Nephron progenitor cell (in vitro differentiated cells): ENCODE measurements around the gene ABHD10.

Experiments used
- DNase-seq: peaks from one replicate; pipeline ENCODE4 v3.0.0; 2021
- H3K27ac Mint-ChIP-seq: 2 replicates; pipeline ENCODE4 v1.8.0; 2021; ENCODE audit warnings: mild to moderate bottlenecking, moderate library complexity, mixed read lengths
- H3K27me3 Mint-ChIP-seq: 2 replicates; pipeline ENCODE4 v1.8.0; 2021; ENCODE audit warnings: mild to moderate bottlenecking, low read depth, mixed read lengths; ENCODE audit not compliant: poor library complexity
- H3K36me3 Mint-ChIP-seq: 2 replicates; pipeline ENCODE4 v1.8.0; 2021; ENCODE audit warnings: low read depth, mixed read lengths
- H3K4me1 Mint-ChIP-seq: 2 replicates; pipeline ENCODE4 v1.8.0; 2021; ENCODE audit warnings: mixed read lengths
- H3K4me3 Mint-ChIP-seq: 2 replicates; pipeline ENCODE4 v1.8.0; 2021; ENCODE audit warnings: mild to moderate bottlenecking, moderate library complexity, mixed read lengths
- H3K9me3 Mint-ChIP-seq: 2 replicates; pipeline ENCODE4 v1.8.0; 2021; ENCODE audit warnings: mild to moderate bottlenecking, moderate library complexity, mixed read lengths
- CTCF ChIP-seq: fragments of 200-600 bp; sonication (generic); IDR thresholded peaks from 2 replicates; pipeline ENCODE4 v1.5.0; 2021; ENCODE audit warnings: antibody characterized with exemption

ABHD10 gene

GRCh38 chr3:111999484-112000324, 20.9 kb downstream of the ABHD10 start:
- DNase-seq: no peak
- no peak for TF ChIP-seq CTCF
- Mint-ChIP-seq H3K4me3 (peak overlapping the region; percentile 96), H3K9me3 (no peaks in the 10 kb centered on the region), H3K4me1 (peaks cover 59% of the 10 kb centered on the region), H3K27ac (peak overlapping the region; percentile 80), H3K27me3 (peaks cover 2% of the 10 kb centered on the region), H3K36me3 (peaks cover 20% of the 10 kb centered on the region)

GRCh38 chr3:112000367-112000771, 21.5 kb downstream of the ABHD10 start:
- Mint-ChIP-seq H3K4me3 (peak overlapping the region; percentile 96), H3K27ac (peak overlapping the region; percentile 88)

GRCh38 chr3:112000966-112001365, 22.1 kb downstream of the ABHD10 start:
- peak overlapping the region; percentile 88 for H3K27ac Mint-ChIP-seq
- H3K9me3 Mint-ChIP-seq: no peaks in the 10 kb centered on the region
- H3K27me3 Mint-ChIP-seq: peaks cover 2% of the 10 kb centered on the region
- H3K36me3 Mint-ChIP-seq: peaks cover 29% of the 10 kb centered on the region
- peaks cover 67% of the 10 kb centered on the region for H3K4me1 Mint-ChIP-seq
- no peak for DNase-seq
- TF ChIP-seq CTCF: no peak
- peak overlapping the region; percentile 96 for H3K4me3 Mint-ChIP-seq

More at GRCh38 chr3:112000367-112000771, 21.5 kb downstream of the ABHD10 start:
- H3K9me3 Mint-ChIP-seq: no peaks in the 10 kb centered on the region
- H3K27me3 Mint-ChIP-seq: peaks cover 2% of the 10 kb centered on the region
- DNase-seq: no peak
- peaks cover 27% of the 10 kb centered on the region for H3K36me3 Mint-ChIP-seq
- no peak for TF ChIP-seq CTCF
- peaks cover 65% of the 10 kb centered on the region for H3K4me1 Mint-ChIP-seq

GRCh38 chr3:112001526-112001925, 22.7 kb downstream of the ABHD10 start:
- no peak overlapping the region for H3K27ac Mint-ChIP-seq
- no peak for TF ChIP-seq CTCF
- H3K36me3 Mint-ChIP-seq: peaks cover 34% of the 10 kb centered on the region
- DNase-seq: no peak
- H3K9me3 Mint-ChIP-seq: no peaks in the 10 kb centered on the region
- peak overlapping the region; percentile 96 for H3K4me3 Mint-ChIP-seq
- peaks cover 67% of the 10 kb centered on the region for H3K4me1 Mint-ChIP-seq
- H3K27me3 Mint-ChIP-seq: peaks cover 2% of the 10 kb centered on the region

- DNase-seq: no peak
- no peak for TF ChIP-seq CTCF
- peaks cover 2% of the 10 kb centered on the region for H3K27me3 Mint-ChIP-seq
- peak overlapping the region; percentile 27 for H3K4me3 Mint-ChIP-seq
- peaks cover 39% of the 10 kb centered on the region for H3K36me3 Mint-ChIP-seq
- no peaks in the 10 kb centered on the region for H3K9me3 Mint-ChIP-seq
- H3K27ac Mint-ChIP-seq: no peak overlapping the region
- peaks cover 67% of the 10 kb centered on the region for H3K4me1 Mint-ChIP-seq
These were observed 23.5 kb downstream of the ABHD10 start for GRCh38 chr3:112002096-112002971.
